Gastroesophageal sphincter (tissue), 4 donors: ENCODE measurements around the gene DPM2. TPM values are rescaled to one million over a fixed set of nuclear protein-coding genes. Genes with fewer than 3 reads are reported as not detected.

Source experiments
- ATAC-seq: fragments of 150-250 bp; one replicate; pipeline ENCODE4 v1.9.1; 2016; ENCODE audit warnings: mild to moderate bottlenecking, moderate library complexity
- H3K27ac ChIP-seq, 4 donors: fragments of 200-600 bp; sonication (generic) in 3 of 4; 1 replicate in 3 of 4; 2 replicates in 1 of 4; pipeline ENCODE4 v1.5.1; 2016 to 2019
- H3K27me3 ChIP-seq: fragments of 200-600 bp; sonication (generic); one replicate; pipeline ENCODE4 v1.5.1; 2019
- H3K36me3 ChIP-seq, 2 donors: fragments of 200-600 bp; sonication (generic); one replicate each; pipeline ENCODE4 v1.5.1; 2019; ENCODE audit warnings: control low read depth in 1 of 2
- H3K4me1 ChIP-seq, 3 donors: fragments of 200-600 bp; sonication (generic); 1 replicate in 2 of 3; 2 replicates in 1 of 3; pipeline ENCODE4 v1.5.1; 2016 to 2019; ENCODE audit warnings: control low read depth in 2 of 3
- H3K4me3 ChIP-seq, 2 donors: fragments of 200-600 bp; sonication (generic); one replicate each; pipeline ENCODE4 v1.5.1; 2019; ENCODE audit warnings: mild to moderate bottlenecking in 1 of 2, moderate library complexity in 1 of 2
- H3K9me3 ChIP-seq, 3 donors: fragments of 200-600 bp; sonication (generic); one replicate each; pipeline ENCODE4 v1.5.1; 2017 to 2019; ENCODE audit warnings: control low read depth in 2 of 3
- CTCF ChIP-seq, 4 experiments: fragments of 200-600 bp in 2 of 4; fragments of 450-650 bp in 2 of 4; sonication (generic) in 1 of 4; IDR thresholded peaks; one replicate each; pipeline ENCODE4 v1.5.1; 2017 to 2019; ENCODE audit warnings: antibody characterized with exemption in 4 of 4, mild to moderate bottlenecking in 2 of 4, moderate library complexity in 2 of 4
- EP300 ChIP-seq: sonication (generic); formaldehyde crosslinking; IDR thresholded peaks from one replicate; pipeline ENCODE4 v1.6.1; 2017; ENCODE audit warnings: antibody characterized with exemption, mild to moderate bottlenecking
- POLR2A ChIP-seq, 2 donors: fragments of 450-650 bp; IDR thresholded peaks; one replicate each; pipeline ENCODE4 v1.6.1; 2017; ENCODE audit warnings: antibody characterized with exemption in 2 of 2, mild to moderate bottlenecking in 2 of 2, moderate library complexity in 1 of 2
- POLR2AphosphoS5 ChIP-seq: sonication (generic); formaldehyde crosslinking; IDR thresholded peaks from one replicate; pipeline ENCODE4 v1.6.1; 2017; ENCODE audit warnings: antibody characterized with exemption
- WGBS, 2 donors: methylation state at CpG; one replicate each; pipeline ENCODE4 v1.1.5; 2018; ENCODE audit warnings: low coverage in 1 of 2; 5-methylcytosine and 5-hydroxymethylcytosine counted together
- total RNA-seq, 4 donors: library from RNA; depleted of rRNA; stranded (reverse); fragments of >200 nt; gene quantifications; one replicate each; pipeline ENCODE4 v1.1.0, GENCODE V29; 2016

DPM2 gene
- total RNA-seq, 4 donors from 2014 or later, result 8.9 to 15.0 (median 11.2) TPM

GRCh38 chr9:127934248-127934647 is 3.4 kb downstream of the DPM2 start:
- no peaks in the 10 kb centered on the region for H3K9me3 ChIP-seq
- peaks cover 13% of the 10 kb centered on the region for H3K27me3 ChIP-seq
- no peak overlapping the region for H3K4me3 ChIP-seq
- no peak overlapping the region for H3K27ac ChIP-seq
- no peak for ATAC-seq
- 72 to 87% methylated on average over 3 to 4 of the region's 4 CpGs for WGBS, 2 donors
- H3K36me3 ChIP-seq, result peaks cover 0 to 32% of the 10 kb centered on the region in 2 donors
- H3K4me1 ChIP-seq, result peaks cover 0 to 60% (median 33%) of the 10 kb centered on the region in 3 donors
- TF ChIP-seq EP300 (no peak), POLR2AphosphoS5 (no peak), CTCF (IDR thresholded peaks at IDR 0.05) (no peak)

- Histone ChIP-seq H3K27me3 (peaks cover 43% of the 10 kb centered on the region), H3K9me3 (no peaks in the 10 kb centered on the region), H3K4me3 (peak overlapping the region in 1 of 2 donors; percentile 58), H3K27ac (no peak overlapping the region), H3K4me1 (peaks cover 0 to 61% (median 30%) of the 10 kb centered on the region in 3 donors), H3K36me3 (peaks cover 0 to 31% of the 10 kb centered on the region in 2 donors)
- no peak for ATAC-seq
- 17 to 27% methylated on average over 6 to 14 of the region's 18 CpGs for WGBS, 2 donors
- TF ChIP-seq POLR2AphosphoS5 (no peak), CTCF (IDR thresholded peaks at IDR 0.05) (no peak), EP300 (no peak), POLR2A (IDR thresholded peaks at IDR 0.05) (no peak)
Measured at GRCh38 chr9:127931092-127931881, 6.4 kb downstream of the DPM2 start.

- peak; percentile 91 for ATAC-seq
- peaks cover 51% of the 10 kb centered on the region for H3K27me3 ChIP-seq
- no peak within 1 kb of the TSS for H3K27ac ChIP-seq
- TF ChIP-seq POLR2A (IDR thresholded peaks at IDR 0.05) (no peak), CTCF (IDR thresholded peaks at IDR 0.05) (no peak), POLR2AphosphoS5 (no peak), EP300 (no peak)
- H3K4me1 ChIP-seq, result peaks cover 0 to 53% (median 26%) of the 10 kb centered on the region in 3 donors
- WGBS, 2 donors, result 2 to 18% methylated on average over 4 to 7 of the region's 70 CpGs
- H3K4me3 ChIP-seq, result peak within 1 kb of the TSS; percentile 18 to 58
- no peaks in the 10 kb centered on the region for H3K9me3 ChIP-seq
- peaks cover 0 to 23% of the 10 kb centered on the region in 2 donors for H3K36me3 ChIP-seq
Measured at GRCh38 chr9:127930231-127931091, 7.2 kb downstream of the DPM2 start, which contains the start of gene PIP5KL1. Gene PIP5KL1, minus strand, starts transcription at chr9:127930777. Its CDS starts 25 bp downstream, at chr9:127930752.

DNA sequence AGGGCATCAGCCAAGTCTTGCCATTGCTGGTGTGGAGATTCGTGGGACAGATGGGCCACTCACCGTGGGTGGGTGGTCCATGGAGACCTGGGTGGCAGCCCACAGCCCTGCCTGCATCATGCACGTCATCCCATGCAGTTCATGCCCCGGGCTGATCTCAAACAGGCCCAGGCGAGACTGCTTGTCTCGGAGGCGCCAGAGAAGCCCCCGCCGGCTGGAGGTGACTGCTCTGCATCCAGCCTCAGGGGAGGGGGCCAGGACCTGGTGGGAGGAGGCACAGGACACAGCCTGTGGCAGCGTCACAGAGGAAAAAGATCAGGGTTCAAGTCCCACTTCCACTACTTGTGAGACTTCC is 8.1 kb downstream of the DPM2 start:
- no peak for TF ChIP-seq POLR2A (IDR thresholded peaks at IDR 0.05)
- ATAC-seq, result no peak
- Histone ChIP-seq H3K27ac (no peak overlapping the region), H3K27me3 (peaks cover 59% of the 10 kb centered on the region), H3K4me1 (peaks cover 0 to 44% (median 26%) of the 10 kb centered on the region in 3 donors), H3K9me3 (no peaks in the 10 kb centered on the region), H3K4me3 (no peak overlapping the region), H3K36me3 (peaks cover 0 to 14% of the 10 kb centered on the region in 2 donors)
- whole genome bisulfite sequencing, 2 donors, result 49% methylated on average over 5 of the region's 10 CpGs; no CpG with 5 or more reads in 1 of the 2 donors
